Measurements from ENCODE around the gene RMND5B. TPM values are rescaled to one million over a fixed set of nuclear protein-coding genes. Genes with fewer than 3 reads are reported as not detected.

The RMND5B gene
- total and polyA plus RNA-seq, 2 donors (not counting 1 experiment from before 2014, with no cell fraction given) = 46.1 to 52.7 TPM

DNA sequence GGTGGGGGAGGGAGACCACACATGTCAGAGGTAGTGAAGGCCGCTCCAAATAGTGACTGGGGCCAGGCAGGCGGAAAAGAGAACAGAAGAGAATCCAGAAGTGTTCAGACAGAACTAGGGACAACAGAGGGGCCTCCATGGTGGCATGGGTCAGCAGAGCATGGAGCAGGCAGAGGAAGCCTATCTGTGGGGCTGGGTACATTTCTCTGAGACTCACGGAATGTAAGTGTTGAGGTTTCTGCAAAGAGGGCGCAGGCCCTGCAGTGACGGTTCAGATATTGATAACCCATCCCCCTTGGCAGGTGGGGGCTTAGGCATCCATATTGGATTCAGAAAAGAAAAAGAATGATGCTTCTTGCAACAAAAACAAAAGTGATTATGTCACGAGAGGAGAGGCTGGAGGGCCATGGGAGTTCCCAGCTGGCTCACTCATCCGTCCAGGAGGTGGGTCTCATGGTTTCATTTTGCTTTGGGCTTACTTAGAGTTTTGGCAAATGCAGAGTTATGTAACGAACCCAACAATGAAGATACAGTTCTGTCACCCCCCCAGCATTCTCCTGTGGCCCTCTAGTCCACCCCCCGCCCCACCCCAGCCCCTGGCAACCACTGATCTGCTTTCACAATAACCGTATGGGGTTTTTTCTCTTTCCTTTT is 5.4 kb upstream of the RMND5B start:
- intact Hi-C loops (cut with micrococcal nuclease) = no loop called here
- Mint-ChIP-seq H3K9me3 (ENCODE audit: insufficient read depth) (no peaks in the 10 kb centered on the region), H3K4me1 (peaks cover 35% of the 10 kb centered on the region), H3K27me3 (no peaks in the 10 kb centered on the region), H3K4me3 (no peak overlapping the region), H3K27ac (peak overlapping the region; percentile 21)
- no peaks in the 10 kb centered on the region for H3K9me3 ChIP-seq (ENCODE audit: control extremely low read depth in 1 of 3, control insufficient read depth in 2 of 3, insufficient read depth in 1 of 3, low read length in 2 of 3)
- H3K9ac ChIP-seq (ENCODE audit: low read length) = no peak overlapping the region
- H3K4me3 ChIP-seq (ENCODE audit: control extremely low read depth in 1 of 5, extremely low read depth in 1 of 5, insufficient read depth in 1 of 5, low read depth in 2 of 5, low read length in 4 of 5) = no peak overlapping the region
- TF ChIP-seq, protein P1, sequence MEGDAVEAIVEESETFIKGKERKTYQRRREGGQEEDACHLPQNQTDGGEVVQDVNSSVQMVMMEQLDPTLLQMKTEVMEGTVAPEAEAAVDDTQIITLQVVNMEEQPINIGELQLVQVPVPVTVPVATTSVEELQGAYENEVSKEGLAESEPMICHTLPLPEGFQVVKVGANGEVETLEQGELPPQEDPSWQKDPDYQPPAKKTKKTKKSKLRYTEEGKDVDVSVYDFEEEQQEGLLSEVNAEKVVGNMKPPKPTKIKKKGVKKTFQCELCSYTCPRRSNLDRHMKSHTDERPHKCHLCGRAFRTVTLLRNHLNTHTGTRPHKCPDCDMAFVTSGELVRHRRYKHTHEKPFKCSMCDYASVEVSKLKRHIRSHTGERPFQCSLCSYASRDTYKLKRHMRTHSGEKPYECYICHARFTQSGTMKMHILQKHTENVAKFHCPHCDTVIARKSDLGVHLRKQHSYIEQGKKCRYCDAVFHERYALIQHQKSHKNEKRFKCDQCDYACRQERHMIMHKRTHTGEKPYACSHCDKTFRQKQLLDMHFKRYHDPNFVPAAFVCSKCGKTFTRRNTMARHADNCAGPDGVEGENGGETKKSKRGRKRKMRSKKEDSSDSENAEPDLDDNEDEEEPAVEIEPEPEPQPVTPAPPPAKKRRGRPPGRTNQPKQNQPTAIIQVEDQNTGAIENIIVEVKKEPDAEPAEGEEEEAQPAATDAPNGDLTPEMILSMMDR (IDR thresholded peaks at IDR 0.05) = no peak
- no peak for TF ChIP-seq EZH2 (IDR thresholded peaks at IDR 0.05; ENCODE audit: borderline replicate concordance, insufficient read depth, low read depth, low read length, poor library complexity, severe bottlenecking)
- H2AFZ ChIP-seq (ENCODE audit: insufficient read depth, low read depth, low read length, poor library complexity, severe bottlenecking) = no peak overlapping the region
- ChIA-PET CTCF (no interaction called here), POLR2A (no interaction called here)
- H3K4me2 ChIP-seq (replicated peaks; ENCODE audit: low read depth, low read length, poor library complexity, severe bottlenecking) = no peak overlapping the region
- peaks cover 49% of the 10 kb centered on the region for H4K20me1 ChIP-seq (ENCODE audit: control insufficient read depth, insufficient read depth, low read length, poor library complexity, severe bottlenecking)
- 92% methylated on average over 6 of the region's 10 CpGs for WGBS (ENCODE audit: insufficient coverage)
- DNase-seq = no peak
- ATAC-seq (ENCODE audit: low read depth) = no peak
- H3K79me2 ChIP-seq (ENCODE audit: control insufficient read depth, insufficient read depth, low read length) = peaks cover 59% of the 10 kb centered on the region
- no peak overlapping the region for H3K27ac ChIP-seq (ENCODE audit: low read length in 2 of 2)
- H3K4me1 ChIP-seq (ENCODE audit: control insufficient read depth in 2 of 2, insufficient read depth in 2 of 2, low read length in 2 of 2) = peaks cover 21 to 30% of the 10 kb centered on the region in 2 donors
- H3K27me3 ChIP-seq (replicated peaks in 1 of 4; ENCODE audit: control extremely low read depth in 1 of 4, control insufficient read depth in 3 of 4, insufficient read depth in 4 of 4, low read length in 3 of 4) = no peaks in the 10 kb centered on the region
- H3K36me3 ChIP-seq (replicated peaks in 1 of 2; ENCODE audit: control extremely low read depth in 1 of 2, control insufficient read depth in 1 of 2, extremely low read depth in 1 of 2, insufficient read depth in 2 of 2, low read length in 1 of 2) = peaks cover 0 to 33% of the 10 kb centered on the region in 2 experiments

DNA sequence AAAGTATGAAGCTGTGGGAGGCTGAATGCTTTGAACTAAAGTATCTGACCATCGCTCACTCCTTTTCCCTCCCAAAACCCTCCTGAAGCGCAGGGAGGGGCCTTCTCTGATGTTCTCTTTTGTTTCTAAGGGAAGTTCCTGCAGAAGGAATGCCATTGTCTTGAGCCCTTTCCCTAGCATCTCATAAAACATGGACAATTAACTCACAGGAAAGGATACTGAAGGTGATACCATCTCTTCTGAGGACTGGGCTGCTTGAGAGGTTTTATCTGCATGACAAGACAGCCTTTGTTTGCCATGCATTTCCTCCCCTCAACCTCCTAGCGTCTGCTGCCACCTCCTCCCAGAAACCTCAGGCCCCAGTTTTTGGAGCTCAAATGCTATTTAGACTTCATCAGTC is 4.3 kb upstream of the RMND5B start:
- Histone ChIP-seq H4K20me1 (ENCODE audit: control insufficient read depth, insufficient read depth, low read length, poor library complexity, severe bottlenecking) (peaks cover 40% of the 10 kb centered on the region), H2AFZ (ENCODE audit: insufficient read depth, low read depth, low read length, poor library complexity, severe bottlenecking) (no peak overlapping the region), H3K4me3 (ENCODE audit: control extremely low read depth in 1 of 5, extremely low read depth in 1 of 5, insufficient read depth in 1 of 5, low read depth in 2 of 5, low read length in 4 of 5) (no peak overlapping the region), H3K4me1 (ENCODE audit: control insufficient read depth in 2 of 2, insufficient read depth in 2 of 2, low read length in 2 of 2) (peaks cover 11 to 24% of the 10 kb centered on the region in 2 donors), H3K36me3 (replicated peaks in 1 of 2; ENCODE audit: control extremely low read depth in 1 of 2, control insufficient read depth in 1 of 2, extremely low read depth in 1 of 2, insufficient read depth in 2 of 2, low read length in 1 of 2) (peaks cover 0 to 24% of the 10 kb centered on the region in 2 experiments), H3K27me3 (replicated peaks in 1 of 4; ENCODE audit: control extremely low read depth in 1 of 4, control insufficient read depth in 3 of 4, insufficient read depth in 4 of 4, low read length in 3 of 4) (no peaks in the 10 kb centered on the region), H3K9me3 (ENCODE audit: control extremely low read depth in 1 of 3, control insufficient read depth in 2 of 3, insufficient read depth in 1 of 3, low read length in 2 of 3) (no peaks in the 10 kb centered on the region), H3K4me2 (replicated peaks; ENCODE audit: low read depth, low read length, poor library complexity, severe bottlenecking) (no peak overlapping the region), H3K79me2 (ENCODE audit: control insufficient read depth, insufficient read depth, low read length) (peaks cover 56% of the 10 kb centered on the region), H3K9ac (ENCODE audit: low read length) (no peak overlapping the region), H3K27ac (ENCODE audit: low read length in 2 of 2) (no peak overlapping the region)
- POLR2A ChIA-PET = no interaction called here
- no peak for DNase-seq
- Mint-ChIP-seq H3K4me3 (no peak overlapping the region), H3K9me3 (ENCODE audit: insufficient read depth) (no peaks in the 10 kb centered on the region), H3K4me1 (peaks cover 27% of the 10 kb centered on the region), H3K27me3 (no peaks in the 10 kb centered on the region), H3K27ac (no peak overlapping the region)
- ATAC-seq (ENCODE audit: low read depth) = no peak
- intact Hi-C loops (cut with micrococcal nuclease) = no loop called here
- no CpG with 5 or more reads among the region's 3 CpGs for WGBS (ENCODE audit: insufficient coverage)
- no peak for TF ChIP-seq EZH2 (IDR thresholded peaks at IDR 0.05; ENCODE audit: borderline replicate concordance, insufficient read depth, low read depth, low read length, poor library complexity, severe bottlenecking)
- TF ChIP-seq, protein P1 (IDR thresholded peaks at IDR 0.05) = no peak
- CTCF ChIA-PET = interaction anchor here (0.7 kb wide), 1 partner anchor 51 kb away, joined by 5 read pairs; no protein-coding TSS in a partner anchor
